HG02981 (cell line): ENCODE measurements around the gene FAR2.
"Not testable (repeated sequence)": the region's sequence is repeated elsewhere in the genome, so short reads cannot be mapped to it uniquely, and the experiment has no call there.

Source experiments
- ATAC-seq: cut with Tn5 transposase; IDR thresholded peaks from one replicate; pipeline ENCODE4 v1.9.1; 2021; ENCODE audit warnings: mild to moderate bottlenecking, moderate library complexity; ENCODE audit not compliant: unreplicated experiment

FAR2 gene

GRCh38 chr12:29273178-29273843, 124.2 kb downstream of the FAR2 start:
- ATAC-seq, result no peak

GRCh38 chr12:29275834-29276233, 126.8 kb downstream of the FAR2 start:
- no peak for ATAC-seq

GRCh38 chr12:29277231-29277630, 128.2 kb downstream of the FAR2 start:
- no peak for ATAC-seq

GRCh38 chr12:29278673-29279420, 129.8 kb downstream of the FAR2 start:
- ATAC-seq, result no peak

GRCh38 chr12:29281371-29282005, 132.4 kb downstream of the FAR2 start:
- ATAC-seq, result no peak

GRCh38 chr12:29282031-29282816, 133.1 kb downstream of the FAR2 start:
- ATAC-seq, result no peak

- no peak for ATAC-seq
These were observed 135.1 kb downstream of the FAR2 start for GRCh38 chr12:29283969-29284700.

- ATAC-seq, result no peak
These were observed 137.2 kb downstream of the FAR2 start for GRCh38 chr12:29286081-29286790.

GRCh38 chr12:29287622-29288021, 138.5 kb downstream of the FAR2 start:
- no peak for ATAC-seq

GRCh38 chr12:29288031-29288430, 139.0 kb downstream of the FAR2 start:
- ATAC-seq, result no peak

GRCh38 chr12:29290475-29290874, 141.4 kb downstream of the FAR2 start:
- ATAC-seq, result not testable (repeated sequence)

- no peak for ATAC-seq
These were observed 142.1 kb downstream of the FAR2 start for GRCh38 chr12:29291226-29291625.

- ATAC-seq, result peak; percentile 60
These were observed 150.6 kb downstream of the FAR2 start for GRCh38 chr12:29299633-29300032.

GRCh38 chr12:29301114-29301513, 152.0 kb downstream of the FAR2 start:
- no peak for ATAC-seq

- ATAC-seq, result no peak
These were observed 155.3 kb downstream of the FAR2 start for GRCh38 chr12:29304388-29304787.

GRCh38 chr12:29306266-29306665, 157.2 kb downstream of the FAR2 start:
- ATAC-seq, result no peak

GRCh38 chr12:29306682-29307081, 157.6 kb downstream of the FAR2 start:
- no peak for ATAC-seq

GRCh38 chr12:29309320-29309902, 160.3 kb downstream of the FAR2 start:
- ATAC-seq, result no peak

GRCh38 chr12:29310899-29311298, 161.8 kb downstream of the FAR2 start:
- no peak for ATAC-seq

GRCh38 chr12:29314416-29314815, 165.3 kb downstream of the FAR2 start:
- ATAC-seq, result no peak
